HUDEP-2 (cell line): ENCODE results near the gene ATP8A1.
"Not testable (repeated sequence)": the region's sequence is repeated elsewhere in the genome, so short reads cannot be mapped to it uniquely, and the experiment has no call there.

Experiments used
- DNase-seq, 76 experiments: peaks; one replicate each; lab custom pipeline; 2025; ENCODE audit not compliant: unreplicated experiment in 76 of 76; lab: John Stamatoyannopoulos, UW

The ATP8A1 gene

DNA sequence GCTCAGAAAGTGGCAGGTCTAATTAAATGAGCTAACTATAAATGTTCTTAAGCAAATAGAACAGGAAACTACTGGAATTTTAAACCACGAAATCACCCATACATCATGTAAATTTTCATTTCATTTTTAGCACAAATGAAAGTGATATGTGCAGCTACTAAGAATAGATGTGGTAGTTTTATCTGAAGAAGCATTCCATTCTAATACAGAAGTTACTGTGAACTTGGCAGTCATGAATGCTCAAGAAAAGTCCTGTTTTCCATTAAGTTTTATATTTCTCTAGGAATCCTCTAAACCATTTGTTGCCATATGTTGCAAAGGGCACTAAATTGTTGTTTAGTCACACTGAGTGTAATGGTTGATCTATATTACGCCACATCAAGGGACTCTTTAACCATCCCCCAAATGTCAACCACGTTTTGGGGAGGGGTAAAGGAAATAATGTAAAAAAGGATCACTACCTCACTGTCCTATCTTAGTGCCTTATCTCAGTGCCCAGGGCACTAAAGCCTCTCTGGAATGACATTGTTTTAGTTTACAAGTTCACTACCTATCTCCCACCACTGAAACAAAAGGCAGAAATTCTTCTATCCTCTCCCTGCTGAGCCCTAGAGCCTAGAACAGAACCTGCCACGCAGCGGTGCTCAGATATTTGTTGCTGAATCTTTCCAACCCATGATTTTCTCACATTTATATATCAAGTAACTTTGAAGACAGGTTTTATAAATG, 141.6 kb downstream of the ATP8A1 start:
- no peak for DNase-seq

DNA sequence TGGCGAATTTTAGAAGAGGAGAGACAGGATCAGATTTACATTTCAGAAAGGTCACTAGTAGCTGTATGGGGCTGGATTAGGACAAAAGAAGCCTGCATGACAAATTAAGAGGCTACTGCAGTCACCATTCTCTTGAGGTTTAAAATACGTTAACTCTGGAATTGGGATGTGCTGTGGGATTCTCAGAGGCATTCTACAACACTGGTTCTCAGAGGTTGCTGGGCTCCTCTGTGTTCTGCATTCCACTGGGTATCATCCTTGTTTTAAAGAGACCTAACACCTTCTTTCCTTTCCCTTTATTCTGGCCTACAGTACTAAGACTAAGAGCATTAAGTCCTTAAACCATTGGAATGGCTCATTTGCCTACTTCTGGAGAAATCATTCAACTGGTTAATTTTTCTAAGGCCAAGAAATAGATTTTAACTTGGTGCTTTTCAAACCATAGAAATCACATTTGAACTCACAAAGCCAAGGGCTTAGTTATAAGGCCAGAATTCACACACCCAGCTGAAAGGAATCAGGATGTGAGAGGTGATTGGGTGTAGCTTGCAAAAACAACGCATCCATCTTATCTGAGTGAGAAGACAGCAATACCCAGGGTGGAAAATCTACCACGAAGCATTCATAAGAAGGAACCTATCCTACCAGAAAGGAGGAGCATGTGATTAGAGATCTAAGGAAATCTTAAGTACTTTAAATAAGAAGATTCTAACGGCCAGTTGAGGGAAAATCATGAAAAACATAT, 143.0 kb downstream of the ATP8A1 start:
- DNase-seq, result no peak

DNA sequence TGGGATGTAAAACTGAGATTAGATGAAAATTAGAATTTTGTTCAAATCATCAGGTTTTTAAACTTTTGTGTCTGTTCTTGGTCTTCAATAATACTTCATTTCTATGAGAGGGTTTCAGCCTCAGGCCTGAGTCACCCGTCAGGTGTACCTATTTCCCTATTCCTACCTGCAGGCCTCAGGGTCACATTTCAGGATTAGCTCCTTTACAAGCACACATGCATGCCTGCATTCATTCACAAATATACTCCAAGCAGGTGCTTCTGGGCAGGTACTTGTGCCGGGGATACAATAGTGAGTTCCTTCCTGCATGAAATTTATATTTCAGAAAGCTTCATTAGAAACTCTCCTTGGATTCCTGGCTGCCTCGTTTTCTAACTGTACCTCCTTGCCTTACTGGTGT, 144.7 kb downstream of the ATP8A1 start:
- DNase-seq, result no peak

DNA sequence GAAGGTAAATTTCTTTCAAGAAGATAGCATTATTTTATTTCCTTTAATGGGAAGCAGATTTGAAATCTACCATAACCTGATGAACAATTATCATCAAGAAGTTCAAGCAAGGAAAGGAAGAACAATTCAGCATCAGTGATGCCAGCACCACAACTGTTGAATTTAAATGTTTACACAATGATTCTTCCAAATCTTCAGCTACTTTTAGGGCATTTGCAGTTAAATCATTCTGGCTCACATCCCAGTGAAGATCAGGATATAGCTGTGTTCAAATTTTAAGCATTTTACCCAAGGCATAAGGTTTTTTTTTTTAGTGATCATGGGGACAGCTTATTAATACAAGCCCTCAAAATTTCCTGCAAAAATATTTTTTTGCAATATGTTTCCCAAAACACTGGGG, 146.7 kb downstream of the ATP8A1 start:
- DNase-seq, result no peak

GRCh38 chr4:42501624-42502401, 155.1 kb downstream of the ATP8A1 start:
- no peak for DNase-seq

- no peak for DNase-seq
Observed at GRCh38 chr4:42498040-42498439, 158.9 kb downstream of the ATP8A1 start.

GRCh38 chr4:42497142-42497910, 159.6 kb downstream of the ATP8A1 start:
- no peak for DNase-seq

DNA sequence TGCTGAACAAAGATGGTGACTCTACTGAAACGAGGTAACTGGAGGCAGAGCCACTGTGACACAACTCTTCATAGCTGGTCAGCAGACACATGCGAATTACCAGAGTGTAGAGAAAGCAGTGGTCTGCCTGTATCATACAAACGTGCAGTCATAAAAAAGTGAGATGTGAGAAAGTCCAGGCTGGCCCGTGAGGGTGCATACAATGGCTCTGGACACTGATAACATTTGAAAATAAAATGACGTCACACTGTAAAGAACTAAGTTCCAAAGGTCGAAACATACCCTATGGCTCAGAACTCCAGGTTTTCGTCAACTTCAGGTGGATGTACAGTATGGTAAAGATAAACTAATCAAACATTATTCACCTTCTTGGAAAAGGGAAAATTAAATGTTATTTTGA, 163.9 kb downstream of the ATP8A1 start:
- no peak for DNase-seq

DNA sequence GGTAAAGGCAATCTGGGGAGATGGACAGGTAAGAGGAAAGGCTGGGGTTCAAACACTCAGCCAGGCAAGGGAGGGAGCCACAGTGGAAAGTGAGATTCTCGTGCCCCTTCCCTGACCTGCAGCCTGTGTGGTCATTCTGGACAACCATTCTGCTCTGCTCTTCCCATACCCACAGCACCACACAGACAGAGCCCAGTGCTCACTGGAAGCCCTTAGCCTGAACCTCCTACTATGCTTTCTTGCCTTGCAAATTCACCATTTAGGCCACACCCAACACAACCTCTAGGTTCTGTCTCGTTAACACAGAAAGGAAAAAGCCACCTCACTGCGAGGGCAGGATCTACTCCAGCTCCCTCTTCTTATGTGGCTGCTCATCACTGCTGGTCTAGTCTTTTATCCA, 166.9 kb downstream of the ATP8A1 start:
- no peak for DNase-seq

DNA sequence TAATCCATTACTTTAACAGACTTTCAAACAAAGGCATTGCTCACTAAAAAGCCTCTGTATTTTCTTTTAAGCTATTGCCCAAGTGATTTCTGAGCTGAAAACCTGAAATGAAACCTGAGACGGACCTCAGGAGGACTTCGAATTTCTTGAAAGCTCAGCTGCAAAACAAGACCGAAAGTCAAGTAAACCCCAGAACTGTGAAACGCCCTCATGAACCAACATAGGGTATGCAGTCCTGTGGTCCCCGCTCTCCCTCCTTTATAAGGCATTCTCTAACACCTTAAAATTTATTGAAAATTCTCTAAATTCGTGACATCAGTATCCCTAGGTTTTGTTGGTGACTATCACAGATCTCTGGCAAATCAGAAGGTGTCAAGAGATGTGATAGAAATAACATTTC, 167.8 kb downstream of the ATP8A1 start:
- DNase-seq, result no peak

- no peak for DNase-seq
Observed at GRCh38 chr4:42488554-42488953, 168.4 kb downstream of the ATP8A1 start.

DNA sequence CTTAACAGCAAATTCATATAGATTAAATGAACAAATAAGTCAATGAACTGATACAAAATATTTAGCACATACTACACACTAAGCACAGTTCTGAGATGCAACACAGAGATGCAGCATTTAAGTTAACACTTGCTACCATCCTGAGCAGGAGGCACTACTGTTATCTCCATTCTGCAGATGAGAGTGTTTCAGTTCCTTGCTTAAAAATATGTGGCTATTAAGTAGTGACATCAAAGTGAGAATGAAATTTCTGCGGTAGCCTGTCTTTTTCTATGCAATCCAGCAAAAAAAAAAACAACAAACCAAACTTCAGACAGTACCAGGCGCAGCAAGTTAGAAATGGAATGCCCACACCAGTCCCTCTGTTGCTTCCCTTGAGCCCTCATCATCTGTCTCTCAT, 168.8 kb downstream of the ATP8A1 start:
- no peak for DNase-seq

- DNase-seq, result no peak
Observed at GRCh38 chr4:42487230-42487629, 169.7 kb downstream of the ATP8A1 start.

DNA sequence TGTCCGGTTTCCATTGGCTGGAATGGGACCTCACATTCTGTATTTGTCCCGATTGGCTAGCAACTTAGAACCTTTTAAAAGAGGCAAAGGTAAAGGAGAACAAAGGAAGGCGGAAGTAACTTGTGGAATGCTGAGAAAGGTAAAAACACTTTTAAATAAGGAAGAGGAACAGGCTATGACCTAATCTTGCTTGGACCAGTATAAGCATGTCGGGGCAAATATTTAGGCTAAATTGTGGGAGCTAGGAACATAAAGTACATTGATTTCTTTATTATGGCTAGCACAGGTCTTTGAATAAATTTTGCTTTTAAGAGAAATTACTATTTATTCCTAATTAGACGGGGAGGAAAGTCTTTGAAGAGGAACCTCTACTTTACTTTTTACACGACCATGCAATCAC, 170.7 kb downstream of the ATP8A1 start:
- not testable (repeated sequence) for DNase-seq

DNA sequence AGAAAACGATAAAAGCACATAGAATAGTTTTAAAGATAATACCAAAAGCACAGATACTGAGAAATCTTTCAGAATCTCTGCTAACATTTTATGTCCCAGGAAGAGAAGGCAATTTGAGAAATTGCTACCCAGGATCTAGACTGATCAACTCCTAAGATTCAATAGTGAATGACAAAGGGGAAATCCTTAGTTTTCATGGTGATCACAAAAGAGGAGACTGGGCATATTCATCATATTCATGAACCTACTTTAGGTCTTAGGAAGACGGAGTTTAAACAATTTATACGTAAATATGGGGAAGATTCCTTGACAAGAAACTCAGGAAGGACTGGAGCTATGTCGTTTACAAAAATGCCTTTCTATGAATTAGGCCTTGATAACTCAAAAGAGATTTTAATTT, 172.3 kb downstream of the ATP8A1 start:
- no peak for DNase-seq

- DNase-seq, result no peak
Observed at GRCh38 chr4:42483426-42484379, 173.2 kb downstream of the ATP8A1 start.

DNA sequence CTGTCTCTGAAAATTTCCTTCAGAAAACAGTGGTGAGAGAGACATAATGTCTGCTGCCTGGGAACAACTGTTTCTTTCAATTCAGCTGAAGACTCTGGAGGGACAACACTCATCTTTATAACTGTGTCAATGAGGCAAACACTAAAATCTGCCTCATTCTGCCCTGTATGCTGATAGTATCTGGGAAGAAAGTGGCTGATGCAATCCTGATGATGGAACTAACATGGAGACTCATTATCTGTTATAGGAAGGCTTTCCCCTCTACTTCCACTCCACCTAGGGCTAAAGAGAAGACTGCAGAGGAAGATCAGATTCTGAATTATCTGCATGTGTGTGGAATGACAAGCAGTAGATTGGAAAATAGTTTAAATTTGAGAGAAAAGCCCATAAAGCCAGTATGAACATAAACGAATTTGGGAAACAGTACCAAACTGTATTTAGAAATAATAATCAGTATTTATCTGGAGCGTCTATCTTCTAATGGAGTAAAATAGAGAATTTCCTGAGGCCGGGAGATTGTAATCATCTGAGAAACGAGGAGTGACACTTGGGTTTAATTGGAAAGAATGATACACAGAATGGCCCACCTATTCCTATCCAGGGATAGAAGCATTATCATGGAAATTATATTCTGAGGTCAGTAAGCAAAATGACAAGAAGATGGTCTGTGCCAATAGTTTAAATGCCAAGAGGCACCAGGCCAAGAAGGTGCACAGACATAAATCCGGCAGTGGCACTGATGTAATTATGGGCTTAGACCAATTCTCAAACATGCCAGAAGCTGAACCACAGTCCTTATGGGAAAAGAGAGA, 174.2 kb downstream of the ATP8A1 start:
- DNase-seq, result no peak

- no peak for DNase-seq
Observed at GRCh38 chr4:42480717-42481116, 176.2 kb downstream of the ATP8A1 start.

- no peak for DNase-seq
Observed at GRCh38 chr4:42480281-42480680, 176.6 kb downstream of the ATP8A1 start.
